NCI-H524 treated with DMSO at 0.1 percent for 48 hours (cell line): ENCODE measurements around the gene B3GALT4.
"Not testable (repeated sequence)": the region's sequence is repeated elsewhere in the genome, so short reads cannot be mapped to it uniquely, and the experiment has no call there.

Experiments used
- DNase-seq: peaks from one replicate; lab custom pipeline; 2025; lab: John Stamatoyannopoulos, UW

The B3GALT4 gene

GRCh38 chr6:33276864-33277662 is at the start of gene B3GALT4:
TSS of gene B3GALT4 (plus strand) at chr6:33277123. CDS start at chr6:33277420, 297 bp downstream.
- no peak for DNase-seq

GRCh38 chr6:33235221-33235634 is 41.7 kb upstream of the B3GALT4 start:
- no peak for DNase-seq

GRCh38 chr6:33236328-33236727 is 40.6 kb upstream of the B3GALT4 start:
- DNase-seq, result no peak

- no peak for DNase-seq
Observed at GRCh38 chr6:33236852-33237251, 40.1 kb upstream of the B3GALT4 start.

GRCh38 chr6:33237741-33238140 is 39.2 kb upstream of the B3GALT4 start:
- no peak for DNase-seq

GRCh38 chr6:33241968-33242367 is 35.0 kb upstream of the B3GALT4 start:
- DNase-seq, result no peak

GRCh38 chr6:33243476-33243875 is 33.4 kb upstream of the B3GALT4 start:
- no peak for DNase-seq

GRCh38 chr6:33247977-33248642 is 28.8 kb upstream of the B3GALT4 start:
- DNase-seq, result peak; percentile 49

- no peak for DNase-seq
Observed at GRCh38 chr6:33248643-33248931, 28.3 kb upstream of the B3GALT4 start.

- peak; percentile 96 for DNase-seq
Observed at GRCh38 chr6:33248932-33249731, 27.8 kb upstream of the B3GALT4 start.

- DNase-seq, result peak; percentile 12
Observed at GRCh38 chr6:33249732-33250630, 26.9 kb upstream of the B3GALT4 start.

GRCh38 chr6:33250731-33251130 is 26.2 kb upstream of the B3GALT4 start:
- DNase-seq, result no peak

GRCh38 chr6:33251395-33252012 is 25.4 kb upstream of the B3GALT4 start:
- no peak for DNase-seq

GRCh38 chr6:33252759-33253158 is 24.2 kb upstream of the B3GALT4 start:
- no peak for DNase-seq

GRCh38 chr6:33254591-33254990 is 22.3 kb upstream of the B3GALT4 start:
- no peak for DNase-seq

- DNase-seq, result no peak
Observed at GRCh38 chr6:33259032-33259431, 17.9 kb upstream of the B3GALT4 start.

GRCh38 chr6:33262490-33262889 is 14.4 kb upstream of the B3GALT4 start:
- DNase-seq, result not testable (repeated sequence)

GRCh38 chr6:33264015-33264414 is 12.9 kb upstream of the B3GALT4 start:
- DNase-seq, result no peak

GRCh38 chr6:33271117-33271467 is 5.8 kb upstream of the B3GALT4 start:
- no peak for DNase-seq

GRCh38 chr6:33271468-33272274 is 5.3 kb upstream of the B3GALT4 start, which contains the start of the genes RPS18 and VPS52:
TSS of gene RPS18 (plus strand) at chr6:33272075. CDS start at chr6:33272120, 45 bp downstream.
TSS of gene VPS52 (minus strand) at chr6:33271876. CDS start at chr6:33271675, 201 bp downstream.
- peak; percentile 86 for DNase-seq
